Stimulated activated CD4-positive, alpha-beta T cell treated with anti-CD3 and anti-CD28 coated beads, Interleukin-4, amount 100 ng/mL, for 48 hours (primary cell): Measurements from ENCODE around the gene LGSN.
"Not testable (repeated sequence)": the region's sequence is repeated elsewhere in the genome, so short reads cannot be mapped to it uniquely, and the experiment has no call there.

Source experiments
- DNase-seq, 2 donors: peaks; one replicate each; pipeline ENCODE4 v3.0.0-alpha.2; 2020; ENCODE audit warnings: low read depth in 2 of 2

LGSN gene

DNA sequence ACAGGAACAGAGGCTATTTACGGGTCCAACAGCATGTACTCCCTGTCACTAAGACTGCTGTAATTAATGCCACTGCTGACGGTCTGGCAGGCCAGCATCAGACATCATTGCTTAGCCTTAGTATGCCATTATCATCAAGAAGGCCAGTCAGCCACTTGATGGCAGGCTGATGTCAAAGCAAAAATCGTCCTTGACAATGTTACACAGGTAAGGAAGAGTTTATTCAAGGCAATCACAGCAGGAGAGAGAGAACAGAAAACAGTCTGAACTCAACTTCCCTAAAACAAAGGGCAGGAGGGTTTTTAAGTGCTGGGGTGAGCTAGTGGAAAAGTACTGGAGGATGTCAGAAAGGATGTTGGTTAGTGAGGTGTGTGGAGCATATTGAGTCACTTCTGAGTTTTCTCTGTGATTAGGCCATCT is 83.4 kb downstream of the LGSN start:
- DNase-seq: no peak

GRCh38 chr6:63230511-63230910 is 89.3 kb downstream of the LGSN start:
- DNase-seq: not testable (repeated sequence)

DNA sequence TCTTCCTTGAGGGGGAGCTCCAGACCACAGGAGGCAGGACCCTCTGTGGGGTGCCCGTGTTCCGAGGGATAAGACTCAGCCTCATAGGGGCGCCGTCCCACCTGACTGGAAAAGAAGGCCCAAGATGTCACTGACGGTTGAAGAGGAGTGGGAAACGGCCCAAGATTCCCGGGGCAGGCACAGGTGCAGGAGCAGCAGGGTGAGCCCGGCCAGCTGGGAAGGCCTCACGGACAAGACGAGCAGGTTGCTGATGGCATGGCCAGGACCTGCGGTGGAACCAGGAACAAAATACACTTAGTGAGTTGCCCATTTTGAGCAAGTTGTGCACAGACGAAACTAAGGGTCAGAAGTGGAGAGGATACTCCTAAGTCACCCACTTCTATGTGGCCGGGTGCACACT is 89.8 kb downstream of the LGSN start:
- not testable (repeated sequence) for DNase-seq

DNA sequence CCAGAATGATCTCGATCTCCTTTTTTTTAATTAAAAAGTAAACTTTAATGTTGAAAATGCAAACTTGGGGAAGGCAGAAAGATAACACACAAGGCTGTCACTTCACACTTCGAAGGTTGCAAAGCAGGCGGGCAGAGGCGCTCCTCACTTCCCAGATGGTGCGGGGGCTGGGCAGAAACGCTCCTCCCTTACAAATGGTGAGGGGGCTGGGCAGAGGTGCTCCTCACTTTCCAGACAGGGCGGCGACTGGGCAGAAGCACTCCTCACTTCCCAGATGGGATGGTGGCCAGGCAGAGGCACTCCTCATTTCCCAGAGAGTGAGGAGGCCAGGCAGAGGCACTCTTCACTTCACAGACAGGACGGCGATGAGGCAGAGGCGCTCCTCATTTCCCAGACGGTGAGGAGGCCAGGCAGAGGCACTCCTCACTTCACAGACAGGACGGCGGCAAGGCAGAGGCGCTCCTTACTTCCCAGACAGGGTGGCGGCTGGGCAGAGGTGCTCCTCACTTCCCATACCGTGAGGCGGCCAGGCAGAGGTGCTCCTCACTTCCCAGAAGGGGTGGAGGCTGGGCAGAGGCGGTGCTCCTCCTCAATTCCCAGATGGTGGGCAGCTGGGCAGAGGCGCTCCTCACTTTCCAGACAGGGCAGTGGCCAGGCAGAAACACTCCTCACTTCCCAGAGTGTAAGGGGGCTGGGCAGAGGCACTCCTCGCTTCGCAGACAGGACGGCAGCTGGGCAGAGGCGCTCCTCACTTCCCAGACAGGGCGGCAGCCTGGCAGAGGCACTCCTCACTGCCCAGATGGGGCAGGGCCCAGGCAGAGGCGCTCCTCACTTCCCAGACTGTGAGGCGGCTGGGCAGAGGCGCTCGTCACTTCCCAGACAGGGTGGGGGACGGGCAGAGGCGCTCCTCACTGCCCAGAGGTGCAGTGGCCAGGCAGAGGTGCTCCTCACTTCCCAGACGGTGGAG is 91.6 kb downstream of the LGSN start:
- DNase-seq: not testable (repeated sequence)

DNA sequence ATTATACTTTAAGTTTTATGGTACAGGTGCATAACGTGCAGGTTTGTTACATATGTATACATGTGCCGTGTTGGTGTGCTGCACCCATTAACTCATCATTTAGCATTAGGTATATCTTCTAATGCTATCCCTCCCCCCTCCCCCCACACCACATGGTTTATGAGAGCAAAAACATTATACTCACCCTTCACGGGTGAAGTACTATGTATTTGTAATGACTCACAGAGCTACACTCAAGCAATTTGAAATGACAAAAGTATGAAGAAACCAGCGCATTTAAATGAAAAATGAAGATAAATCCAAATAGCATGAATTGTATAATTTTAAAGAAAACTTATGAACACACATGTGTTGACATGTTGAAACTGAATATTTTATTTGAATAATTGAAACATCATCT is 93.8 kb downstream of the LGSN start:
- DNase-seq: not testable (repeated sequence)
